Thyroid gland (tissue), 4 donors: ENCODE data around the gene AHI1. TPM values are rescaled to one million over a fixed set of nuclear protein-coding genes. Genes with fewer than 3 reads are reported as not detected.

ENCODE experiments used
- DNase-seq, 2 donors: peaks; one replicate each; pipeline ENCODE4 v3.0.0-alpha.2; 2019
- H3K27ac ChIP-seq, 3 donors: fragments of 200-600 bp; sonication (generic); 1 replicate in 2 of 3; 2 replicates in 1 of 3; pipeline ENCODE4 v1.5.1; 2016 to 2019; ENCODE audit warnings: mild to moderate bottlenecking in 1 of 3, moderate library complexity in 1 of 3
- H3K27me3 ChIP-seq: fragments of 200-600 bp; sonication (generic); one replicate; pipeline ENCODE4 v1.5.1; 2019
- H3K36me3 ChIP-seq, 2 donors: fragments of 200-600 bp; sonication (generic); one replicate each; pipeline ENCODE4 v1.5.1; 2016 to 2019
- H3K4me1 ChIP-seq, 2 donors: fragments of 200-600 bp; sonication (generic); one replicate each; pipeline ENCODE4 v1.5.1; 2017 to 2019
- H3K4me3 ChIP-seq, 3 donors: fragments of 200-600 bp; sonication (generic); replicated peaks in 1 of 3; 1 replicate in 2 of 3; 2 replicates in 1 of 3; pipeline ENCODE4 v1.5.1; 2016; ENCODE audit warnings: mild to moderate bottlenecking in 1 of 3
- H3K9me3 ChIP-seq: fragments of 200-600 bp; sonication (generic); one replicate; pipeline ENCODE4 v1.5.1; 2017
- POLR2A ChIP-seq, 2 donors: fragments of 450-650 bp; IDR thresholded peaks; one replicate each; pipeline ENCODE4 v1.6.1; 2017; ENCODE audit warnings: antibody characterized with exemption in 2 of 2, mild to moderate bottlenecking in 2 of 2, moderate library complexity in 1 of 2
- WGBS, 2 donors: methylation state at CpG; one replicate each; pipeline ENCODE4 v1.1.5; 2017; 5-methylcytosine and 5-hydroxymethylcytosine counted together
- intact Hi-C: fragments of 100-400 bp; cut with DNase I; formaldehyde crosslinking; loops from one replicate; pipeline ENCODE4 v1.15.1; 2023
- total RNA-seq, 4 donors: library from RNA; depleted of rRNA; stranded (reverse); fragments of >200 nt; gene quantifications; one replicate each; pipeline ENCODE4 v1.2.3, GENCODE V29; 2016
- TF ChIP-seq, protein P1 (sequence below), 6 experiments: fragments of 200-600 bp in 3 of 6; fragments of 450-650 bp in 3 of 6; sonication (generic) in 3 of 6; IDR thresholded peaks; one replicate each; pipeline ENCODE4 v1.5.1; 2016 to 2019; ENCODE audit warnings: antibody characterized with exemption in 6 of 6, mild to moderate bottlenecking in 2 of 6, inconsistent platforms in 1 of 6, moderate library complexity in 1 of 6

AHI1 gene
- total RNA-seq, 4 donors from 2014 or later, result 25.5 to 53.3 (median 42.1) TPM

GRCh38 chr6:135268263-135268662 is 229.3 kb downstream of the AHI1 start:
- Histone ChIP-seq H3K4me3 (no peak overlapping the region), H3K27ac (no peak overlapping the region), H3K36me3 (no peaks in the 10 kb centered on the region), H3K9me3 (no peaks in the 10 kb centered on the region), H3K4me1 (no peaks in the 10 kb centered on the region), H3K27me3 (no peaks in the 10 kb centered on the region)
- no peak for DNase-seq
- TF ChIP-seq POLR2A (IDR thresholded peaks at IDR 0.05), result no peak
- TF ChIP-seq, protein P1, sequence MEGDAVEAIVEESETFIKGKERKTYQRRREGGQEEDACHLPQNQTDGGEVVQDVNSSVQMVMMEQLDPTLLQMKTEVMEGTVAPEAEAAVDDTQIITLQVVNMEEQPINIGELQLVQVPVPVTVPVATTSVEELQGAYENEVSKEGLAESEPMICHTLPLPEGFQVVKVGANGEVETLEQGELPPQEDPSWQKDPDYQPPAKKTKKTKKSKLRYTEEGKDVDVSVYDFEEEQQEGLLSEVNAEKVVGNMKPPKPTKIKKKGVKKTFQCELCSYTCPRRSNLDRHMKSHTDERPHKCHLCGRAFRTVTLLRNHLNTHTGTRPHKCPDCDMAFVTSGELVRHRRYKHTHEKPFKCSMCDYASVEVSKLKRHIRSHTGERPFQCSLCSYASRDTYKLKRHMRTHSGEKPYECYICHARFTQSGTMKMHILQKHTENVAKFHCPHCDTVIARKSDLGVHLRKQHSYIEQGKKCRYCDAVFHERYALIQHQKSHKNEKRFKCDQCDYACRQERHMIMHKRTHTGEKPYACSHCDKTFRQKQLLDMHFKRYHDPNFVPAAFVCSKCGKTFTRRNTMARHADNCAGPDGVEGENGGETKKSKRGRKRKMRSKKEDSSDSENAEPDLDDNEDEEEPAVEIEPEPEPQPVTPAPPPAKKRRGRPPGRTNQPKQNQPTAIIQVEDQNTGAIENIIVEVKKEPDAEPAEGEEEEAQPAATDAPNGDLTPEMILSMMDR (IDR thresholded peaks at IDR 0.05), result no peak
- 93 to 100% methylated on average over 3 of the region's 3 CpGs for WGBS, 2 donors
- intact Hi-C loops, result no loop called here

DNA sequence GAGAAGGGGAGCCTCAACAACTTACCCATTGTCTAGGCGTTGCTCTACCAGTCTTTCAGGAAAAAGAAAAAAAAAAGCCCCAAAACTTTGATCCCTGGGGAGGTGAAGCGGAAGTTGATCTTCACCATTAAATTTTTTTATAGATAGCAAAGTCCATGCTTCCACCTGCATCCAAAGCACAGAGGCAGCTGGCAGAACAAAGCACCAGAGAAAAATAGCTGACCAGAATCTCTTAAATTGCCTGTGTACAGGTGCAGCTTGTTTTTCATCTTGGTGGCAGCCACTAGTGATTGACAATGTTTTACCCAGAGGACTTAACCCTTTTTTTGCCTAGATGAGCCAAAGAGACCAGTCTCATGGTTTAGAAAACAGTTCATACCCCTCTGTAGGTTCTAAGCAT is 230.5 kb downstream of the AHI1 start:
- DNase-seq, result no peak
- no peak overlapping the region for H3K4me3 ChIP-seq
- no peak overlapping the region for H3K27ac ChIP-seq
- H3K36me3 ChIP-seq, result no peaks in the 10 kb centered on the region
- H3K27me3 ChIP-seq, result no peaks in the 10 kb centered on the region
- intact Hi-C loops, result no loop called here
- TF ChIP-seq POLR2A (IDR thresholded peaks at IDR 0.05), result no peak
- TF ChIP-seq, protein P1 (IDR thresholded peaks at IDR 0.05), result no peak
- 78 to 84% methylated on average over 2 of the region's 2 CpGs for WGBS, 2 donors
- H3K4me1 ChIP-seq, result no peaks in the 10 kb centered on the region
- H3K9me3 ChIP-seq, result no peaks in the 10 kb centered on the region

DNA sequence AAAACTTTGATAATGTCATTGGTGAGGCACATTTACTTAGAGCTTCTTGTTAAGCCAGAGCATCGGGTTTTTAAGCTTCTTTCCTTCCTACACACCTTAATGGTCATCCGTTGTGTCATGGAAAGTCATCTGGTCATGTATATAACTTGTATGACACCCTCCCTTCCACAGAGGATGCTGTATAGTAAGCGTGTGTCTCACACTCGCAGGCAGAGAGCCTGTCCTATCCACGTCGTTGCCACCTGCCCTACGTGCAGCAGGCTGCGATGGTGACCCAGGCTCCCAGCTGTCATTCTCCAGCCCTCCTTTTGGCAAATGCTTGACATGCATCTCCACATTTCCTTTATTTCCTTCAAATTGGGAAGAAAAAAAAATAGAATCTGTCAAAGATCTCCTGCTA is 230.9 kb downstream of the AHI1 start:
- no peak for TF ChIP-seq POLR2A (IDR thresholded peaks at IDR 0.05)
- TF ChIP-seq, protein P1 (IDR thresholded peaks at IDR 0.05), result no peak
- Histone ChIP-seq H3K27me3 (no peaks in the 10 kb centered on the region), H3K27ac (no peak overlapping the region), H3K36me3 (no peaks in the 10 kb centered on the region), H3K4me1 (no peaks in the 10 kb centered on the region), H3K4me3 (no peak overlapping the region), H3K9me3 (no peaks in the 10 kb centered on the region)
- intact Hi-C loops, result no loop called here
- DNase-seq, result no peak
- 87 to 88% methylated on average over 8 of the region's 8 CpGs for WGBS, 2 donors

GRCh38 chr6:135265278-135265677 is 232.3 kb downstream of the AHI1 start:
- H3K4me3 ChIP-seq, result no peak overlapping the region
- intact Hi-C loops, result no loop called here
- TF ChIP-seq, protein P1 (IDR thresholded peaks at IDR 0.05), result no peak
- no peak overlapping the region for H3K27ac ChIP-seq
- no peaks in the 10 kb centered on the region for H3K9me3 ChIP-seq
- H3K27me3 ChIP-seq, result no peaks in the 10 kb centered on the region
- no peak for DNase-seq
- WGBS, 2 donors, result 89 to 94% methylated on average over 3 of the region's 3 CpGs
- H3K4me1 ChIP-seq, result no peaks in the 10 kb centered on the region
- no peaks in the 10 kb centered on the region for H3K36me3 ChIP-seq

GRCh38 chr6:135261872-135262725 is 235.4 kb downstream of the AHI1 start:
- no peak for DNase-seq
- Histone ChIP-seq H3K27me3 (no peaks in the 10 kb centered on the region), H3K9me3 (no peaks in the 10 kb centered on the region), H3K27ac (no peak overlapping the region), H3K4me3 (no peak overlapping the region), H3K4me1 (no peaks in the 10 kb centered on the region), H3K36me3 (no peaks in the 10 kb centered on the region)
- TF ChIP-seq POLR2A (IDR thresholded peaks at IDR 0.05), result no peak
- TF ChIP-seq, protein P1 (IDR thresholded peaks at IDR 0.05), result no peak
- 82 to 87% methylated on average over 15 of the region's 15 CpGs for WGBS, 2 donors
- intact Hi-C loops, result no loop called here
